Vagina (tissue), 2 donors: Measurements from ENCODE around the gene GAMT. TPM values are rescaled to one million over a fixed set of nuclear protein-coding genes. Genes with fewer than 3 reads are reported as not detected.
A peak's percentile ranks its signal among the peaks of the same experiment; 100 is the strongest.

Source experiments
- DNase-seq, 2 donors: peaks; one replicate each; pipeline ENCODE4 v3.0.0-alpha.2; 2017; ENCODE audit errors: extremely low spot score in 2 of 2
- H3K27ac ChIP-seq: fragments of 200-600 bp; sonication (generic); one replicate; pipeline ENCODE4 v1.5.1; 2019
- H3K27me3 ChIP-seq: fragments of 200-600 bp; sonication (generic); one replicate; pipeline ENCODE4 v1.5.1; 2019
- H3K36me3 ChIP-seq, 2 donors: fragments of 200-600 bp; sonication (generic); one replicate each; pipeline ENCODE4 v1.5.1; 2017 to 2019
- H3K4me1 ChIP-seq: fragments of 200-600 bp; sonication (generic); one replicate; pipeline ENCODE4 v1.5.1; 2019
- H3K4me3 ChIP-seq, 2 donors: fragments of 200-600 bp; sonication (generic); 1 replicate in 1 of 2; 2 replicates in 1 of 2; pipeline ENCODE4 v1.5.1; 2016 to 2019
- H3K9me3 ChIP-seq: fragments of 200-600 bp; sonication (generic); one replicate; pipeline ENCODE4 v1.5.1; 2019
- POLR2A ChIP-seq, 2 donors: fragments of 450-650 bp; IDR thresholded peaks; one replicate each; pipeline ENCODE4 v1.6.1; 2017; ENCODE audit warnings: antibody characterized with exemption in 2 of 2, mild to moderate bottlenecking in 2 of 2, moderate library complexity in 2 of 2
- POLR2AphosphoS5 ChIP-seq, 2 donors: sonication (generic); formaldehyde crosslinking; IDR thresholded peaks; one replicate each; pipeline ENCODE4 v1.9.0; 2017; ENCODE audit warnings: antibody characterized with exemption in 2 of 2, mild to moderate bottlenecking in 2 of 2, low read depth in 1 of 2; ENCODE audit not compliant: insufficient read depth in 1 of 2
- intact Hi-C: fragments of 100-400 bp; cut with DNase I; formaldehyde crosslinking; loops from one replicate; pipeline ENCODE4 v1.15.1; 2023
- total RNA-seq: library from RNA; depleted of rRNA; stranded (reverse); fragments of >200 nt; gene quantifications from one replicate; pipeline ENCODE4 v1.2.3, GENCODE V29; 2016
- TF ChIP-seq, protein P1 (sequence below), 3 experiments: fragments of 450-650 bp in 2 of 3; fragments of 200-600 bp in 1 of 3; sonication (generic) in 1 of 3; IDR thresholded peaks; one replicate each; pipeline ENCODE4 v1.5.1; 2017 to 2019; ENCODE audit warnings: antibody characterized with exemption in 3 of 3, mild to moderate bottlenecking in 2 of 3, moderate library complexity in 2 of 3

Gene GAMT
- total RNA-seq = 29.0 TPM

GRCh38 chr19:1401138-1401888 lies at the start of gene GAMT:
TSS of gene GAMT (minus strand) at chr19:1401542. CDS start at chr19:1401476, 66 bp downstream.
- peaks cover 49% of the 10 kb centered on the region for H3K4me1 ChIP-seq
- TF ChIP-seq, protein P1, sequence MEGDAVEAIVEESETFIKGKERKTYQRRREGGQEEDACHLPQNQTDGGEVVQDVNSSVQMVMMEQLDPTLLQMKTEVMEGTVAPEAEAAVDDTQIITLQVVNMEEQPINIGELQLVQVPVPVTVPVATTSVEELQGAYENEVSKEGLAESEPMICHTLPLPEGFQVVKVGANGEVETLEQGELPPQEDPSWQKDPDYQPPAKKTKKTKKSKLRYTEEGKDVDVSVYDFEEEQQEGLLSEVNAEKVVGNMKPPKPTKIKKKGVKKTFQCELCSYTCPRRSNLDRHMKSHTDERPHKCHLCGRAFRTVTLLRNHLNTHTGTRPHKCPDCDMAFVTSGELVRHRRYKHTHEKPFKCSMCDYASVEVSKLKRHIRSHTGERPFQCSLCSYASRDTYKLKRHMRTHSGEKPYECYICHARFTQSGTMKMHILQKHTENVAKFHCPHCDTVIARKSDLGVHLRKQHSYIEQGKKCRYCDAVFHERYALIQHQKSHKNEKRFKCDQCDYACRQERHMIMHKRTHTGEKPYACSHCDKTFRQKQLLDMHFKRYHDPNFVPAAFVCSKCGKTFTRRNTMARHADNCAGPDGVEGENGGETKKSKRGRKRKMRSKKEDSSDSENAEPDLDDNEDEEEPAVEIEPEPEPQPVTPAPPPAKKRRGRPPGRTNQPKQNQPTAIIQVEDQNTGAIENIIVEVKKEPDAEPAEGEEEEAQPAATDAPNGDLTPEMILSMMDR (IDR thresholded peaks at IDR 0.05) = peak in 2 of 3 experiments; percentile 20 to 51
- TF ChIP-seq POLR2AphosphoS5 (IDR thresholded peaks at IDR 0.05; ENCODE audit: insufficient read depth in 1 of 2, low read depth in 1 of 2) = no peak
- peak within 1 kb of the TSS; percentile 54 to 65 for H3K4me3 ChIP-seq
- DNase-seq = no peak
- intact Hi-C loops = no loop called here
- H3K27me3 ChIP-seq = no peaks in the 10 kb centered on the region
- no peaks in the 10 kb centered on the region for H3K36me3 ChIP-seq
- peak within 1 kb of the TSS; percentile 33 for H3K27ac ChIP-seq
- no peaks in the 10 kb centered on the region for H3K9me3 ChIP-seq

DNA sequence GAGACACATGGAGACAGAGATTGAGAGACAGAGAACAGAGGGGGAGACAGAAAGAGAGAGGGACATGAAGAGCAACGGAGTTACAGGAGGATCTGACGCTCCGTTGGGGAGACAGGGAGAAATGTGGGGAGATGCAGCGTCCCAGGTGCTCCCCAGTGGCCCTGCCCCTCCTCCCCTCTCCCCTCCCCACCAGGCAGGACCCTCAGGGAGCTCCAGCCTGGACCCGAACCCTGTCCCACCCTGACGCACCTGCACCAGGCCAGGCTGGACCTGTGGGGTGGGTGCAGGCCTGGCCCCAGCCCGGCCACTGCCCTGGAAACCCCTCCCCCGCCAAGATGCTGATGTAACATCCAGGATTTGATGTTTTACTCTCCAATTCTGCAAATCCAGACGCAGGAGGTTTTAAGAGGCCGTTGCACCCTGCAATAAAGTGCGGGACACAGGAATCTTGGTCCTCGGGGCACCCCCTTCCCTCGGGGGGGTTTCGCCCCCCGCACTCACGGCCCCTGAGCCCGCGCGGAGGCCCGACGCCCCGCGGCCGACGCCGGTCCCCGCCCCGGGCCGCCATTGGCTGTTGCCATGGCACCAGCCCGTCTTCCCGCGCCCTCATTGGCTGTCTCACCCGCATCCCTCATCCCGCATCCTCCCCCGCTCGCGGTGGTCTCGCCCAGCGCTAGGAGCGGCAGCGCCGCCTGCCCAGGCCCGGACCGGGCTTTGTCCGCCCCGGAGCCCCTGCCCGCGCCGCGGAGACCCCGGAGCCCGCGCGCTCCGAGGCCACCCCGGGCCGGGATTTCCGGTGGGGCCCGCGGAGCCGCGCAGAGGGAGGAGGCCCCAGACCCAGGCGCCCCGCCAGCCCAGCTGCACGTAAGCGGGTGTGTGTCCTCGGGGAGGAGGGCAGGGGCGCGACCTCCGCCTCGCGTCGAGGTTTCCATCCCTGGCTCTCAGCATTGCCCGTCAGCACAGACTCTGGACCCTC lies 48.4 kb upstream of the GAMT start, which contains the start of gene APC2:
Gene APC2, plus strand, starts transcription at position 655 of the 976 bp plus-strand sequence. CDS start 2,881 bp downstream, outside the sequence.
- TF ChIP-seq POLR2AphosphoS5 (IDR thresholded peaks at IDR 0.05; ENCODE audit: insufficient read depth in 1 of 2, low read depth in 1 of 2) (no peak), POLR2A (IDR thresholded peaks at IDR 0.05) (no peak)
- TF ChIP-seq, protein P1 (IDR thresholded peaks at IDR 0.05) = no peak
- no peaks in the 10 kb centered on the region for H3K9me3 ChIP-seq
- H3K4me3 ChIP-seq = no peak within 1 kb of the TSS
- peaks cover 47% of the 10 kb centered on the region for H3K27me3 ChIP-seq
- DNase-seq = no peak
- H3K4me1 ChIP-seq = peaks cover 37% of the 10 kb centered on the region
- H3K27ac ChIP-seq = no peak within 1 kb of the TSS
- intact Hi-C loops = loop anchor here (10.0 kb wide), 1 partner anchor 175 kb away; the partner anchor contains the start of gene FAM174C
- H3K36me3 ChIP-seq = no peaks in the 10 kb centered on the region

DNA sequence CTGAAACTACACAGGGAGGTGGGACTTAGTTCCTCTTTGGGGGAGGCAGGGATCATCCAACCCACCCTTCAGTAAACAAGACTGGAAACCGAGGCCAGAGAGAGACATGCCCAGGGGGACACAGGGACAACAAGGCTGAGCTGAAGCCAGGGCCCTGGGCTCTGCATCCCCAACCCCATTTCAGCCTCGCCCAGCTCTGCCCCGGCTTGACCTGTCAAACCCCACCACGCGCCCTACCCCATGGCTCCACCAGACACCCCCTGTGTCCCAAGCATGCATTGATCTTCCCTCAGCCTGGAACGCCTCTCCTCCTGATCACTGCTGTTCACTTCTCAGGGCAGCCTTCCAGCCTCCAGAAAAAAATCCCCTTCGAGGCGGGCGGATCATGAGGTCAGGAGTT lies 46.6 kb upstream of the GAMT start:
- H3K4me3 ChIP-seq = no peak overlapping the region
- H3K27me3 ChIP-seq = peaks cover 42% of the 10 kb centered on the region
- DNase-seq = no peak
- peaks cover 0 to under 1% of the 10 kb centered on the region in 2 donors for H3K36me3 ChIP-seq
- TF ChIP-seq POLR2A (IDR thresholded peaks at IDR 0.05) = no peak
- no peak for TF ChIP-seq POLR2AphosphoS5 (IDR thresholded peaks at IDR 0.05; ENCODE audit: insufficient read depth in 1 of 2, low read depth in 1 of 2)
- TF ChIP-seq, protein P1 (IDR thresholded peaks at IDR 0.05) = no peak
- peaks cover 30% of the 10 kb centered on the region for H3K4me1 ChIP-seq
- H3K27ac ChIP-seq = no peak overlapping the region
- no peaks in the 10 kb centered on the region for H3K9me3 ChIP-seq
- intact Hi-C loops = loop anchor here (10.0 kb wide), 1 partner anchor 173 kb away; the partner anchor contains the start of gene FAM174C

GRCh38 chr19:1447504-1447903 lies 46.2 kb upstream of the GAMT start:
- Histone ChIP-seq H3K4me3 (no peak overlapping the region), H3K36me3 (peaks cover 0 to 5% of the 10 kb centered on the region in 2 donors), H3K27me3 (peaks cover 40% of the 10 kb centered on the region), H3K9me3 (no peaks in the 10 kb centered on the region), H3K4me1 (peaks cover 27% of the 10 kb centered on the region), H3K27ac (no peak overlapping the region)
- no peak for DNase-seq
- TF ChIP-seq, protein P1 (IDR thresholded peaks at IDR 0.05) = no peak
- TF ChIP-seq POLR2A (IDR thresholded peaks at IDR 0.05) (no peak), POLR2AphosphoS5 (IDR thresholded peaks at IDR 0.05; ENCODE audit: insufficient read depth in 1 of 2, low read depth in 1 of 2) (no peak)
- intact Hi-C loops = loop anchor here (10.0 kb wide), 1 partner anchor 173 kb away; the partner anchor contains the start of gene FAM174C
